GM12878 (cell line): ENCODE data around the gene NXN. TPM values are rescaled to one million over a fixed set of nuclear protein-coding genes. Genes with fewer than 3 reads are reported as not detected.
A peak's percentile ranks its signal among the peaks of the same experiment; 100 is the strongest.
"Not testable (repeated sequence)": the region's sequence is repeated elsewhere in the genome, so short reads cannot be mapped to it uniquely, and the experiment has no call there.

Source experiments
- ATAC-seq: fragments of 200-7000 bp; cut with Tn5 transposase; 3 replicates; pipeline ENCODE4 v1.9.1; 2020; ENCODE audit warnings: mild to moderate bottlenecking, moderate library complexity
- BruUV-seq: library from RNA; stranded (reverse); fragments of 400-500 nt; replicated peaks from 2 replicates; lab custom pipeline; 2021; lab: Mats Ljungman, UMichigan
- CTCF ChIA-PET: fragments of 300-600 bp; sonication (Branson Sonifier 250); formaldehyde crosslinking; extraction: SDS; loops from one replicate; lab custom pipeline; 2021; ENCODE audit warnings: inconsistent platforms; lab: Yijun Ruan, JAX
- POLR2A ChIA-PET: fragments of 350-600 bp; formaldehyde crosslinking; extraction: SDS; loops from one replicate; lab custom pipeline; 2021; ENCODE audit warnings: inconsistent platforms; lab: Charles Lee
- RAD21 ChIA-PET: fragments of 300-600 bp; sonication (Branson Sonifier 250); formaldehyde crosslinking; loops from one replicate; lab custom pipeline; 2023; ENCODE audit warnings: antibody characterized with exemption; ENCODE audit not compliant: unreplicated experiment; lab: Charles Lee
- SMC1A ChIA-PET: fragments of 300-600 bp; sonication (Branson Sonifier 250); formaldehyde crosslinking; loops from one replicate; lab custom pipeline; 2023; ENCODE audit not compliant: unreplicated experiment, uncharacterized antibody; lab: Charles Lee
- DNase-seq: peaks from one replicate; pipeline ENCODE4 v3.0.0-alpha.2; 2011; ENCODE audit warnings: low read depth, low spot score
- FAIRE-seq: peaks from 3 replicates; lab custom pipeline; 2011; peaks lifted over from hg19 to GRCh38; lab: Jason Lieb, UNC
- H2AFZ ChIP-seq: 2 replicates; pipeline ENCODE4 v1.6.0; 2011; ENCODE audit warnings: low read depth, low read length, control low read depth; ENCODE audit not compliant: control insufficient read depth
- H3K27ac ChIP-seq: 2 replicates; pipeline ENCODE4 v1.5.1; 2011; ENCODE audit warnings: control low read depth; ENCODE audit not compliant: control insufficient read depth, insufficient read depth
- H3K27me3 ChIP-seq, 2 experiments: replicated peaks in 1 of 2; 2 replicates each; pipeline versions ENCODE4 v1.6.0 to v1.6.1; 2011; ENCODE audit warnings: low read length in 1 of 2; ENCODE audit not compliant: control insufficient read depth in 2 of 2, insufficient read depth in 2 of 2
- H3K36me3 ChIP-seq, 2 experiments: 2 replicates each; pipeline ENCODE4 v1.5.1; 2011; ENCODE audit warnings: low read length in 1 of 2; ENCODE audit not compliant: control insufficient read depth in 2 of 2, insufficient read depth in 2 of 2
- H3K4me1 ChIP-seq: 2 replicates; pipeline ENCODE4 v1.6.1; 2011; ENCODE audit warnings: mild to moderate bottlenecking, low read length, moderate library complexity, mixed read lengths; ENCODE audit not compliant: control insufficient read depth, insufficient read depth
- H3K4me2 ChIP-seq: 2 replicates; pipeline ENCODE4 v1.6.0; 2011; ENCODE audit warnings: control low read depth; ENCODE audit not compliant: control insufficient read depth, insufficient read depth
- H3K4me3 ChIP-seq: fragments of 200-600 bp; sonication (generic); 2 replicates; pipeline ENCODE4 v1.5.1; 2016
- H3K79me2 ChIP-seq: 2 replicates; pipeline ENCODE4 v1.6.0; 2011; ENCODE audit warnings: low read length; ENCODE audit not compliant: control insufficient read depth, insufficient read depth
- H3K9ac ChIP-seq: 2 replicates; pipeline ENCODE4 v1.8.0; 2011; ENCODE audit warnings: low read length, control low read depth, mixed read lengths; ENCODE audit not compliant: control insufficient read depth, insufficient read depth
- H3K9me3 ChIP-seq: replicated peaks from 3 replicates; pipeline ENCODE4 v1.5.1; 2011; ENCODE audit warnings: mild to moderate bottlenecking, low read length; ENCODE audit not compliant: control insufficient read depth, insufficient read depth
- H4K20me1 ChIP-seq: 2 replicates; pipeline ENCODE4 v1.6.0; 2011; ENCODE audit not compliant: control insufficient read depth, insufficient read depth
- ATF3 ChIP-seq: IDR thresholded peaks from 2 replicates; pipeline ENCODE4 v1.6.1; 2011; ENCODE audit warnings: low read depth, mild to moderate bottlenecking, low read length, moderate library complexity, borderline replicate concordance; ENCODE audit errors: extremely low read depth
- CHD1 ChIP-seq: IDR thresholded peaks from 2 replicates; pipeline ENCODE4 v1.6.1; 2012; ENCODE audit warnings: low read depth, low read length, improper control_type of control experiment
- REST ChIP-seq: IDR thresholded peaks from 2 replicates; pipeline ENCODE4 v1.6.1; 2012; ENCODE audit warnings: mild to moderate bottlenecking, low read depth, low read length
- TCF12 ChIP-seq: IDR thresholded peaks from 2 replicates; pipeline ENCODE4 v1.6.1; 2011; ENCODE audit warnings: low read depth, mild to moderate bottlenecking, low read length
- TCF7 ChIP-seq: IDR thresholded peaks from 2 replicates; pipeline ENCODE4 v1.6.1; 2014; ENCODE audit warnings: antibody characterized with exemption, borderline replicate concordance
- WRNIP1 ChIP-seq: IDR thresholded peaks from 2 replicates; pipeline ENCODE4 v1.6.1; 2011; ENCODE audit warnings: low read depth, low read length, improper control_type of control experiment, borderline replicate concordance
- WGBS: methylation state at CpG from one replicate; pipeline ENCODE4 v1.1.6; 2016; ENCODE audit warnings: low lambda C conversion rate; ENCODE audit not compliant: insufficient replicate concordance, insufficient coverage; ENCODE audit errors: missing lambda C conversion rate; 5-methylcytosine and 5-hydroxymethylcytosine counted together
- in situ Hi-C: fragments of 300-500 bp; cut with MboI; formaldehyde crosslinking; loops from 9 replicates; pipeline ENCODE4 v1.14.3; 2018; ENCODE audit warnings: mixed read lengths
- intact Hi-C: fragments of 100-400 bp; cut with micrococcal nuclease; formaldehyde crosslinking; loops from one replicate; pipeline ENCODE4 v1.14.2; 2022; ENCODE audit not compliant: unreplicated experiment
- polyA plus RNA-seq, 11 experiments: library from polyadenylated mRNA; depleted of rRNA in 4 of 11; unstranded in 6 of 11; stranded (reverse) in 5 of 11; fragments of >200 nt; fragmentation: Nextera tagmentation in 4 of 11; fragmentation: Illumina TruSeq in 1 of 11; extraction: Ambion mirVana in 4 of 11; extraction: Trizol in 1 of 11; gene quantifications; 1 replicate in 1 of 11; 2 replicates in 10 of 11; pipeline versions ENCODE4 v1.2.1 to v1.2.3, GENCODE V29; 2011 to 2016; ENCODE audit warnings: inconsistent platforms in 2 of 11, missing spikeins in 2 of 11, low read depth in 1 of 11
- total RNA-seq, 4 experiments: library from RNA; depleted of rRNA in 3 of 4; stranded (reverse); fragments of >200 nt in 3 of 4; fragmentation: Illumina TruSeq in 1 of 4; extraction: Trizol in 1 of 4; gene quantifications; 2 replicates each; pipeline versions ENCODE4 v1.2.1 to v1.2.3, GENCODE V29; 2013 to 2021

The NXN gene
- total and polyA plus RNA-seq, 10 of the 15 experiments (the other 5 are each of a cell fraction or from before 2014, with no cell fraction given), result 0.04 to 1.2 (median 0.30) TPM

- WGBS, result 80% methylated on average over 9 of the region's 9 CpGs
- Histone ChIP-seq H3K79me2 (no peaks in the 10 kb centered on the region), H3K9ac (no peak overlapping the region), H3K4me3 (no peak overlapping the region), H3K27me3 (no peaks in the 10 kb centered on the region), H3K9me3 (no peaks in the 10 kb centered on the region), H4K20me1 (no peaks in the 10 kb centered on the region), H3K27ac (no peak overlapping the region), H3K36me3 (peaks cover 6 to 11% of the 10 kb centered on the region in 2 experiments; a peak in 3 of 4 replicates), H3K4me1 (no peaks in the 10 kb centered on the region), H3K4me2 (no peak overlapping the region), H2AFZ (no peak overlapping the region)
- ChIA-PET RAD21 (no interaction called here), SMC1A (no interaction called here), CTCF (interaction anchor here (1.2 to 1.3 kb wide), 2 partner anchors 13 to 189 kb away, joined by 3 to 5 read pairs; no protein-coding TSS in a partner anchor), POLR2A (no interaction called here)
- ATAC-seq, result no peak
- no TSS peak for BruUV-seq
- no peak for DNase-seq
- TF ChIP-seq ATF3, result no peak
- intact Hi-C loops, result no loop called here
- no peak for FAIRE-seq
- in situ Hi-C loops, result no loop called here
Observed at GRCh38 chr17:792277-792676, 187.3 kb downstream of the NXN start.

GRCh38 chr17:791829-792228 lies 187.7 kb downstream of the NXN start:
- RAD21 ChIA-PET, result no interaction called here
- POLR2A ChIA-PET, result no interaction called here
- no peak overlapping the region for H3K27ac ChIP-seq
- TF ChIP-seq WRNIP1 (no peak), CHD1 (no peak), TCF7 (no peak), REST (no peak), TCF12 (no peak)
- H3K4me1 ChIP-seq, result no peaks in the 10 kb centered on the region
- peaks cover 6 to 11% of the 10 kb centered on the region in 2 experiments; a peak in 3 of 4 replicates for H3K36me3 ChIP-seq
- no peaks in the 10 kb centered on the region for H3K9me3 ChIP-seq
- TSS peak; percentile 31 for BruUV-seq
- H3K79me2 ChIP-seq, result no peaks in the 10 kb centered on the region
- 92% methylated on average over 19 of the region's 19 CpGs for WGBS
- intact Hi-C loops (no loop called here), in situ Hi-C loops (no loop called here)
- no peak overlapping the region for H2AFZ ChIP-seq
- no peak overlapping the region for H3K9ac ChIP-seq
- ATAC-seq (no peak), DNase-seq (no peak), FAIRE-seq (no peak)
- SMC1A ChIA-PET, result no interaction called here
- no peaks in the 10 kb centered on the region for H4K20me1 ChIP-seq
- H3K27me3 ChIP-seq, result no peaks in the 10 kb centered on the region
- H3K4me2 ChIP-seq, result no peak overlapping the region
- CTCF ChIA-PET, result interaction anchor here (1.2 to 1.3 kb wide), 2 partner anchors 14 to 189 kb away, joined by 3 to 5 read pairs; no protein-coding TSS in a partner anchor
- no peak overlapping the region for H3K4me3 ChIP-seq

DNA sequence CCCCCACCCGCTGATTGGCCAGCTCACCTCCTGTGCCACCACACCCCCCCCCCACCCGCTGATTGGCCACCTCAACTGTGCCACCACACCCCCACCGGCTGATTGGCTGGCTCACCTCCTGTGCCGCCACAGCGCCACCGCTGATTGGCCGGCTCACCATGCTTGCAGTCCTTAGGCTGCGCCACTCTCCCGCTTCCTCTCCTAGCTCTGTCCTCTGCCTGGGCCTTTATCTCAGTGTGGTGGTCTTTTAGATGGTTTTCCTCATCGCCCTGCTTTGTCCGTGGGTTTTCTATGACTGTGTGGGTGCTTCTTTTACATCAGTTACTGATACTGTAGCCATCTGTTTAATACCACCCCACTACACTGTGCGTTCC lies 188.7 kb downstream of the NXN start:
- H3K27ac ChIP-seq, H3K4me2 ChIP-seq, H3K9me3 ChIP-seq, SMC1A ChIA-PET, H3K4me3 ChIP-seq, H4K20me1 ChIP-seq, DNase-seq, ATAC-seq, RAD21 ChIA-PET, H2AFZ ChIP-seq, FAIRE-seq, CTCF ChIA-PET, H3K9ac ChIP-seq, H3K4me1 ChIP-seq, H3K27me3 ChIP-seq, in situ Hi-C loops, POLR2A ChIA-PET, BruUV-seq, intact Hi-C loops, H3K79me2 ChIP-seq: not testable (repeated sequence)
- 98% methylated on average over 9 of the region's 12 CpGs for WGBS
- H3K36me3 ChIP-seq, result peaks cover 6 to 11% of the 10 kb centered on the region in 2 experiments; a peak in 3 of 4 replicates
